GM06990 (cell line): ENCODE measurements around the gene ANKS1A.

ENCODE experiments used
- DNase-seq: peaks from one replicate; pipeline ENCODE4 v3.0.0-alpha.2; 2011; ENCODE audit not compliant: insufficient read length; ENCODE audit errors: extremely low read depth
- H3K27me3 ChIP-seq: replicated peaks from 2 replicates; pipeline ENCODE4 v1.6.0; 2011; ENCODE audit warnings: low read length; ENCODE audit not compliant: control insufficient read depth, insufficient read depth
- H3K36me3 ChIP-seq: 2 replicates; pipeline ENCODE4 v1.5.1; 2011; ENCODE audit warnings: low read length; ENCODE audit not compliant: control insufficient read depth, insufficient read depth
- H3K4me3 ChIP-seq: replicated peaks from 2 replicates; pipeline ENCODE4 v1.5.1; 2011; ENCODE audit warnings: low read depth, mild to moderate bottlenecking, control low read depth, low read length
- CTCF ChIP-seq: IDR thresholded peaks from 2 replicates; pipeline ENCODE4 v1.5.1; 2011; ENCODE audit warnings: low read length, control low read depth, mild to moderate bottlenecking, inconsistent platforms; ENCODE audit not compliant: insufficient read depth, poor library complexity, severe bottlenecking

ANKS1A gene

GRCh38 chr6:35044761-35045421, 155.8 kb downstream of the ANKS1A start:
- Histone ChIP-seq H3K4me3 (no peak overlapping the region), H3K36me3 (no peaks in the 10 kb centered on the region), H3K27me3 (no peaks in the 10 kb centered on the region)
- no peak for TF ChIP-seq CTCF
- no peak for DNase-seq

GRCh38 chr6:35046103-35046502, 157.0 kb downstream of the ANKS1A start:
- Histone ChIP-seq H3K4me3 (no peak overlapping the region), H3K27me3 (no peaks in the 10 kb centered on the region), H3K36me3 (no peaks in the 10 kb centered on the region)
- no peak for TF ChIP-seq CTCF
- no peak for DNase-seq

- no peak for TF ChIP-seq CTCF
- Histone ChIP-seq H3K27me3 (no peaks in the 10 kb centered on the region), H3K36me3 (no peaks in the 10 kb centered on the region), H3K4me3 (no peak overlapping the region)
- no peak for DNase-seq
Observed at GRCh38 chr6:35046862-35047261, 157.8 kb downstream of the ANKS1A start.

GRCh38 chr6:35047265-35048011, 158.4 kb downstream of the ANKS1A start:
- H3K36me3 ChIP-seq: no peaks in the 10 kb centered on the region
- no peak overlapping the region for H3K4me3 ChIP-seq
- no peak for DNase-seq
- TF ChIP-seq CTCF: no peak
- no peaks in the 10 kb centered on the region for H3K27me3 ChIP-seq

- H3K27me3 ChIP-seq: no peaks in the 10 kb centered on the region
- no peaks in the 10 kb centered on the region for H3K36me3 ChIP-seq
- no peak for DNase-seq
- TF ChIP-seq CTCF: no peak
- no peak overlapping the region for H3K4me3 ChIP-seq
Observed at GRCh38 chr6:35048031-35048613, 159.1 kb downstream of the ANKS1A start.
